HFF-Myc (cell line): ENCODE data around the gene EGFLAM.

Source experiments
- DNase-seq: peaks from one replicate; pipeline ENCODE4 v3.0.0-alpha.2; 2011; ENCODE audit warnings: low read depth; ENCODE audit errors: extremely low read depth
- H3K4me3 ChIP-seq: replicated peaks from 2 replicates; pipeline ENCODE4 v1.5.1; 2011; ENCODE audit warnings: low read depth, mild to moderate bottlenecking, control low read depth, low read length
- TF ChIP-seq, protein P1 (sequence below): IDR thresholded peaks from 2 replicates; pipeline ENCODE4 v1.5.1; 2012; ENCODE audit warnings: mild to moderate bottlenecking, low read depth, low read length, control low read depth; ENCODE audit errors: missing control alignments

EGFLAM gene

DNA sequence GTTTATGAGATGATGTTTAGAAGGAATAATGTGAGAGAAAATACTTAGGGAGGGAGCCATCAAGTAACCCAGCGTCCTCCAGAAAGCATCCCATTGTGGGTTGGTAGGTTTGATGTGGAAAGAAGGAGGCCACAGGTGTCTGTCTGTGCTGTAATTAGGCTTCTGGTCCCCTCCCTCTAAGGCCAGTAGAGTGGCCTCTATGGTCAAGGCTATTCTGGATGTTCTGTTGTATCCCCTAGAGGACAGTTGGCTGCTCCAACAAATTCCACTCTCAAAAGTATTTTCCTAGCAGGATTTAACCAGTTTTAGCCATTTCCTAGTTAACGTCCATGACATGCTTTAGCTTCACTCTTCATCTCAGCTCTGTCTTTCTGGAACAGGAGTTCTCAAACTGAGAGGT is 106.5 kb downstream of the EGFLAM start:
- no peak overlapping the region for H3K4me3 ChIP-seq
- no peak for DNase-seq
- TF ChIP-seq, protein P1, sequence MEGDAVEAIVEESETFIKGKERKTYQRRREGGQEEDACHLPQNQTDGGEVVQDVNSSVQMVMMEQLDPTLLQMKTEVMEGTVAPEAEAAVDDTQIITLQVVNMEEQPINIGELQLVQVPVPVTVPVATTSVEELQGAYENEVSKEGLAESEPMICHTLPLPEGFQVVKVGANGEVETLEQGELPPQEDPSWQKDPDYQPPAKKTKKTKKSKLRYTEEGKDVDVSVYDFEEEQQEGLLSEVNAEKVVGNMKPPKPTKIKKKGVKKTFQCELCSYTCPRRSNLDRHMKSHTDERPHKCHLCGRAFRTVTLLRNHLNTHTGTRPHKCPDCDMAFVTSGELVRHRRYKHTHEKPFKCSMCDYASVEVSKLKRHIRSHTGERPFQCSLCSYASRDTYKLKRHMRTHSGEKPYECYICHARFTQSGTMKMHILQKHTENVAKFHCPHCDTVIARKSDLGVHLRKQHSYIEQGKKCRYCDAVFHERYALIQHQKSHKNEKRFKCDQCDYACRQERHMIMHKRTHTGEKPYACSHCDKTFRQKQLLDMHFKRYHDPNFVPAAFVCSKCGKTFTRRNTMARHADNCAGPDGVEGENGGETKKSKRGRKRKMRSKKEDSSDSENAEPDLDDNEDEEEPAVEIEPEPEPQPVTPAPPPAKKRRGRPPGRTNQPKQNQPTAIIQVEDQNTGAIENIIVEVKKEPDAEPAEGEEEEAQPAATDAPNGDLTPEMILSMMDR: no peak

DNA sequence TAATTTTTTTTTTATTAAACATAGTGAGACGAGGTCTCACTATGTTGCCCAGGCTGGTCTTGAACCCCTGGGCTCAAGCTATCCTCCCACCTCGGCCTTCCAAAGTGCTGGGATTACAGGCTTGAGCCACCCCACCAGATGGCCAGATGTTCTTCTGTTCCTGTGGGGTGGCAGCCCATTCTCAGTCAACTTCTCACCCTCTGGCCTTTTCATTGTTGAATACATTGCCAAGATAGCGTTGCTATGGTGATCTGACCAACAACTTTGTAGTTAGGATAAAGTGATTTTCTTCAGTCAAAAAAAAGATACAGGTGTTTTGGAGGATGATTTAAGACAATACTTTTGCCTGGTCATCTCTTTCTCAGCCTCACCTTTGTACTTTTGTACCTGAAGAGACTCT is 109.1 kb downstream of the EGFLAM start:
- DNase-seq: no peak
- no peak overlapping the region for H3K4me3 ChIP-seq
- TF ChIP-seq, protein P1: no peak

DNA sequence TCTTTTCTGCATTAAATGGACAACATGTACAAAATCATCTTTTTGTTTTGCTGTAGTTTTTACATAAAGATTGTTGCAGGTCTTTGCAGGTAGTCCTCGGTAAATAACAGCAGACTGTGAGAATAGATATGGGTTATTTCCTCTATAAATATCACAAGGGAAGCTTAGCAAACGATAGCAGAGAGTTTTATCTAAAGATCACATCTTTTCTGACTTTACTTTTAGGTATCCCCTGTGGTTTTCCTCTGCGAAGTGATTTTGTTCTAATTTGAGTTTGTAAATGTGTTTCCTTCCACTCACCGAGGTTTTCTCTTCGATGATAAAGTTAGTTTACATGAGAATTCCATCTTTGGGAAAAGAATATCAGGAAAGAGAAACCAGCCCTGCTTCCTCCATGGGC is 109.6 kb downstream of the EGFLAM start:
- no peak for DNase-seq
- TF ChIP-seq, protein P1: no peak
- no peak overlapping the region for H3K4me3 ChIP-seq

DNA sequence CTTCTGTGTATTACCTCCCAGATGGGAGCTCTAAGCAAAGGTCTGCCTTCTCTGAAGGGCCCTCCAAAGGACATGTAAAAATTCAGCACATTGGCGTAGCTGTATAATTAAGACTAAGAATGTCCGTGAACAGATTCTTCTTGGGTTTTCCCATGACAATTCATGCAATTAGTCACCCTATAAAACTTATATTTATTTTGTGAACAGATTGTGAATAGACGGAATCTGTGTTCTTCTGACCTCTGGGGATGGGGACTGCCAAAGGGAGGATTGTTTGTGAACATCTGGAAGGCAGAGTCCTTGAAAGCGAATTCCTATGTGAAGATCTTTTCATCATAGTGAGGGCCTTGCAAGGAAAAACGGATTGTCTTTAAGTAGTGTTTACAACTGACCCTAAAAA is 111.3 kb downstream of the EGFLAM start:
- TF ChIP-seq, protein P1: no peak
- DNase-seq: peak; percentile 86
- no peak overlapping the region for H3K4me3 ChIP-seq

DNA sequence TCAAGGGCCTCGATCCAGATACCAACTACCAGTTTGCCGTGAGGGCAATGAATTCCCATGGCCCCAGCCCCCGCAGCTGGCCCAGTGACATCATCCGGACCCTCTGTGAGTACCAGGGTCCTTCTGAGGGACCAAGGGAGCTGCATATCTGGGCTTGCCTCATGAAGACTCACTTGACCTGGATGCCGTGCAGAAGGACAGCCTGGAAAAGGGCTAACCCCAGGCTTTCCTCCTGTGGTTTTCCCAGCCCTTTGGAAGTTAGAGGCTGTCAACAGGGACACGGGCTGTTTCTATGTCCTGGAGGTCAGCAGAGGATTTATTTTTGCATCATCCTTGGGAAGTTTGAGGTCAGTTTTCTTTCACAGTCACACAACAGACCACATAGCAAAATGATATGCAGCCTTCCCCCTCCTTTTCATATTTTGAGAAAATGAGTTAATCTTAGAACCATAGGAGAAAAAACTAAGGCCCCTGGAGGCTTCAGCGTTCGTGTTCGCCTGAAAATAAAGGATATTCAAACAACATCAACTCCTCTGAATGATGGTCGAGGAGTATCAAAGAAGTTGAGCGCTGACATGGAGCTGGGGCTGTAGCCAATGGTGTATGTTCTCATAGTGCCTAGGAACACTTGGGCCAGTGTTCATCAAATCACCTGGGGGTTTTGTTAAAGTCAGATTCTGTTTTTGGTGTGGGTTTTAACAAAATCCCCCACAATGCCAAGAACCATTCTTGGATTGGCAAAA is 112.2 kb downstream of the EGFLAM start:
- no peak for DNase-seq
- H3K4me3 ChIP-seq: no peak overlapping the region
- TF ChIP-seq, protein P1: no peak

DNA sequence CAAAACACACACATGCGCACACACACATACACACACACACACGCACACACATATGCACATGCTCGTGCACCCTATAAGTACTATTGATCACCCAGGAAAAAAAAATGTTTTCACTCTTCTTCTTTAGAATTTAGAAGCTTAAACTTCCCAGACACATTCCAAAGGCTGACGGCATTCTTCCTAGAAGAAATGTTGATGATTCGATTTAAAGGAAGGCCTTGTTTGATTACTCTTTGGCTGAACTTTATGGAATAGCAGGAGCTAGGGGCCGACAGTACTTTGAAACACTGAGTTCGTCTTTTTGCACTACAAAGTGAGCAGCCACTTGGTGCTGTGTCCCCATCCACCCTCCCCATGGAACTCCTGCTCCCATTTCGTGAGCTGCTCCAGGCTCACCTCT is 113.2 kb downstream of the EGFLAM start:
- no peak overlapping the region for H3K4me3 ChIP-seq
- DNase-seq: no peak
- TF ChIP-seq, protein P1: no peak

DNA sequence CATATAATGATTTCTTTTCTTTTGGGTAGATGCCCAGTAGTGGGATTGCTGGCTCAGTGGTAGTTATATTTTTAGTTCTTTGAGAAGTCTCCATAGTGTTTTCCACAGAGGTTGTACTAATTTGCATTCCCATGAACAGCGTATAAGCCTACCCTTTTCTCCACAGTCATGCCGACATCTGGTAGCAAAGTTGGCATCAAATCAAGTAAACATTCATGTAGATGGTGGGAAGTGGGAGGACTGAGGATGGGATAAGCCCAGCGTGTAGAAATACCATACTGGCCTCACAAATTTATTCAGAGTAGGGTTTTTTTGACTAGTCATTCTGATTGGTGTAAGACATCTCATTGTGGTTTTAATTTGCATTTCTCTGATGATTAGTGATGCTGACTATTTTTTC is 115.4 kb downstream of the EGFLAM start:
- no peak overlapping the region for H3K4me3 ChIP-seq
- no peak for DNase-seq
- TF ChIP-seq, protein P1: no peak
